HCT116 (cell line): ENCODE results near the gene DNAAF8.

Experiments used
- ATF3 ChIP-seq: IDR thresholded peaks from 2 replicates; pipeline ENCODE4 v1.6.1; 2012
- CTCF ChIP-seq, 3 experiments: fragments of 200-600 bp in 1 of 3; sonication (generic) in 1 of 3; IDR thresholded peaks in 2 of 3; conservative IDR thresholded peaks in 1 of 3; 2 replicates each; pipeline ENCODE4 v1.5.1; 2012 to 2017; ENCODE audit warnings: low read depth in 2 of 3, low read length in 2 of 3, antibody characterized with exemption in 1 of 3, borderline replicate concordance in 1 of 3, control low read depth in 1 of 3, mild to moderate bottlenecking in 1 of 3, mixed read lengths in 1 of 3, mixed run types in 1 of 3, moderate library complexity in 1 of 3; ENCODE audit not compliant: insufficient read depth in 1 of 3
- EZH2 ChIP-seq: fragments of 200-600 bp; sonication (generic); IDR thresholded peaks from 2 replicates; pipeline ENCODE4 v1.6.1; 2017; ENCODE audit warnings: antibody characterized with exemption, mixed run types
- MAX ChIP-seq: IDR thresholded peaks from 2 replicates; pipeline ENCODE4 v1.6.1; 2012
- POLR2A ChIP-seq: IDR thresholded peaks from 2 replicates; pipeline ENCODE4 v1.7.0; 2011; ENCODE audit warnings: borderline replicate concordance; ENCODE audit not compliant: insufficient read depth, insufficient read length; ENCODE audit errors: extremely low read depth
- POLR2AphosphoS5 ChIP-seq: IDR thresholded peaks from 2 replicates; pipeline ENCODE4 v1.6.1; 2011; ENCODE audit warnings: mild to moderate bottlenecking, low read depth, low read length, moderate library complexity
- RAD21 ChIP-seq: IDR thresholded peaks from 2 replicates; pipeline ENCODE4 v1.6.1; 2012; ENCODE audit warnings: low read depth, mild to moderate bottlenecking
- REST ChIP-seq: IDR thresholded peaks from 2 replicates; pipeline ENCODE4 v1.6.1; 2012; ENCODE audit warnings: low read depth
- SRF ChIP-seq: IDR thresholded peaks from 2 replicates; pipeline ENCODE4 v1.6.1; 2012; ENCODE audit warnings: low read depth
- TCF7L2 ChIP-seq: IDR thresholded peaks from 2 replicates; pipeline ENCODE4 v1.7.0; 2011; ENCODE audit warnings: borderline replicate concordance, inconsistent platforms; ENCODE audit not compliant: insufficient read depth, insufficient read length; ENCODE audit errors: extremely low read depth

GRCh38 chr16:4776141-4776705 is 41.9 kb downstream of the DNAAF8 start:
- TF ChIP-seq CTCF (IDR thresholded peaks at IDR 0.05 in 2 of 3, conservative IDR thresholded peaks at IDR 0.05 in 1 of 3; ENCODE audit: borderline replicate concordance in 1 of 3, insufficient read depth in 1 of 3, low read depth in 2 of 3, low read length in 2 of 3) (no peak), ATF3 (no peak), REST (no peak), POLR2AphosphoS5 (no peak), SRF (no peak), RAD21 (no peak), POLR2A (no peak), MAX (no peak), TCF7L2 (no peak), EZH2 (no peak)
